Measurements from ENCODE around the gene CRYBG1. TPM values are rescaled to one million over a fixed set of nuclear protein-coding genes. Genes with fewer than 3 reads are reported as not detected.

CRYBG1 gene
- total RNA-seq, 1 experiment from 2014 or later: 2.9 TPM

DNA sequence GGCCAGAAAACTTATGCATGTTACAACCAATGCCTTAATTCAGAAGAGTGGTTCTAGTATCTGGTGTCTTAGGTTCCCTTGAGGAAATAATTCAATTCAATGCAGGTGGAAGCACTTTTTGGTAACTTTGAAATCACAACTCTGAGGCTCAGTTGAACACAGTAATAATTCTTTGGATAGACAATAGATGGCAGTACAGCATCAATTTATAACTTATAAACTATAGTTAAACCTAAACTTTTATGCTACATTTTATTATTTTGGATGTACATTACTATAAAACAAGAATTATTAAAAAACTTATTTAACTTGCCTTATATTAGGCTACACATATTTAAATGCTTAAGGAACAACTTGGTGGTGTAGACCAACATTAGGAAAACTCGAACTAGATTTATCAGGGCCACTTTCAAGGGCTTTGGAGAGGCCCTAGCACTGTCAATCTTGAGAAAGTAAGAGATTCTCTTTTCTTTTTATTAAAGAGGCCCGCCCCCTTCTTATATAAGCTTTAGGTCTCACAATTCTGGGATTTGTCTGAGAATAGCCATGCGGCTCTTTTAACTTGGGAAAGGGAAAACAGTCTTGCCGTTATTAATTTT, 85.9 kb downstream of the CRYBG1 start:
- Histone ChIP-seq H3K4me3 (ENCODE audit: low read depth, low read length, poor library complexity, severe bottlenecking) (no peak overlapping the region), H3K4me1 (ENCODE audit: insufficient read depth, low read length, poor library complexity, severe bottlenecking) (peaks cover 4% of the 10 kb centered on the region), H3K36me3 (ENCODE audit: insufficient read depth, low read length, poor library complexity, severe bottlenecking) (no peaks in the 10 kb centered on the region), H3K27me3 (replicated peaks; ENCODE audit: insufficient read depth, low read depth, low read length, poor library complexity) (peaks cover 10% of the 10 kb centered on the region), H3K9me3 (ENCODE audit: low read depth, low read length, poor library complexity, severe bottlenecking) (no peaks in the 10 kb centered on the region), H3K27ac (ENCODE audit: low read depth, low read length, poor library complexity, severe bottlenecking) (no peak overlapping the region)
- POLR2A ChIA-PET (ENCODE audit: low non-redundant PET): no interaction called here
- CTCF ChIA-PET: no interaction called here
- TF ChIP-seq EZH2 (IDR thresholded peaks at IDR 0.05; ENCODE audit: borderline replicate concordance, low read depth, low read length, poor library complexity, severe bottlenecking): no peak
- TF ChIP-seq, protein P1, sequence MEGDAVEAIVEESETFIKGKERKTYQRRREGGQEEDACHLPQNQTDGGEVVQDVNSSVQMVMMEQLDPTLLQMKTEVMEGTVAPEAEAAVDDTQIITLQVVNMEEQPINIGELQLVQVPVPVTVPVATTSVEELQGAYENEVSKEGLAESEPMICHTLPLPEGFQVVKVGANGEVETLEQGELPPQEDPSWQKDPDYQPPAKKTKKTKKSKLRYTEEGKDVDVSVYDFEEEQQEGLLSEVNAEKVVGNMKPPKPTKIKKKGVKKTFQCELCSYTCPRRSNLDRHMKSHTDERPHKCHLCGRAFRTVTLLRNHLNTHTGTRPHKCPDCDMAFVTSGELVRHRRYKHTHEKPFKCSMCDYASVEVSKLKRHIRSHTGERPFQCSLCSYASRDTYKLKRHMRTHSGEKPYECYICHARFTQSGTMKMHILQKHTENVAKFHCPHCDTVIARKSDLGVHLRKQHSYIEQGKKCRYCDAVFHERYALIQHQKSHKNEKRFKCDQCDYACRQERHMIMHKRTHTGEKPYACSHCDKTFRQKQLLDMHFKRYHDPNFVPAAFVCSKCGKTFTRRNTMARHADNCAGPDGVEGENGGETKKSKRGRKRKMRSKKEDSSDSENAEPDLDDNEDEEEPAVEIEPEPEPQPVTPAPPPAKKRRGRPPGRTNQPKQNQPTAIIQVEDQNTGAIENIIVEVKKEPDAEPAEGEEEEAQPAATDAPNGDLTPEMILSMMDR (conservative IDR thresholded peaks at IDR 0.05; ENCODE audit: low read depth, low read length): peak; percentile 64
- DNase-seq (ENCODE audit: low spot score): peak; percentile 16
- BruUV-seq (replicated peaks): no TSS peak
- intact Hi-C loops (cut with micrococcal nuclease; ENCODE audit: unreplicated experiment): loop anchor here (1.0 to 5.0 kb wide), 3 partner anchors 109 to 531 kb away; no protein-coding TSS in a partner anchor

DNA sequence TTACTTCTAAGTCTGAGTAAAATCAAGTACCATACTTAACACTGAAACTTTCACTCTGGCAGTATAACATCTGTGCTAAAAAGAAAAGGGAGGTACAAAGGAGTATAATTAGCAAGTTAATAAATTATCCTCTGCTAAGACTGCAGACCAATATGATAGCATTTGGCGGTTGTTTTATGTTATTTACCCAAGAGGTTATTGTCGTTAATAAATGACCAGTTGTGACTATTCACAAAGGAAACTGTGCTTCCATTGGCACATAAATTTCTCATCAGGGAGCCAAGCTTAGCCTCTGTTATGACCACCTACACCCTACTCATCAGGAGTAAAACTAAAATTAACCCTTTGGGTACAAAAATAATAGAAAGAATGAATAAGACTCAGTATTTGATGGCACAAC, 86.5 kb downstream of the CRYBG1 start:
- peaks cover 6% of the 10 kb centered on the region for H3K27me3 ChIP-seq (replicated peaks; ENCODE audit: insufficient read depth, low read depth, low read length, poor library complexity)
- peaks cover 4% of the 10 kb centered on the region for H3K4me1 ChIP-seq (ENCODE audit: insufficient read depth, low read length, poor library complexity, severe bottlenecking)
- TF ChIP-seq EZH2 (IDR thresholded peaks at IDR 0.05; ENCODE audit: borderline replicate concordance, low read depth, low read length, poor library complexity, severe bottlenecking): no peak
- TF ChIP-seq, protein P1 (conservative IDR thresholded peaks at IDR 0.05; ENCODE audit: low read depth, low read length): no peak
- intact Hi-C loops (cut with micrococcal nuclease; ENCODE audit: unreplicated experiment): loop anchor here (1.0 to 5.0 kb wide), 3 partner anchors 110 to 530 kb away; no protein-coding TSS in a partner anchor
- no TSS peak for BruUV-seq (replicated peaks)
- no peak for DNase-seq (ENCODE audit: low spot score)
- CTCF ChIA-PET: no interaction called here
- POLR2A ChIA-PET (ENCODE audit: low non-redundant PET): no interaction called here
- no peaks in the 10 kb centered on the region for H3K36me3 ChIP-seq (ENCODE audit: insufficient read depth, low read length, poor library complexity, severe bottlenecking)
- H3K27ac ChIP-seq (ENCODE audit: low read depth, low read length, poor library complexity, severe bottlenecking): no peak overlapping the region
- no peak overlapping the region for H3K4me3 ChIP-seq (ENCODE audit: low read depth, low read length, poor library complexity, severe bottlenecking)
- no peaks in the 10 kb centered on the region for H3K9me3 ChIP-seq (ENCODE audit: low read depth, low read length, poor library complexity, severe bottlenecking)

DNA sequence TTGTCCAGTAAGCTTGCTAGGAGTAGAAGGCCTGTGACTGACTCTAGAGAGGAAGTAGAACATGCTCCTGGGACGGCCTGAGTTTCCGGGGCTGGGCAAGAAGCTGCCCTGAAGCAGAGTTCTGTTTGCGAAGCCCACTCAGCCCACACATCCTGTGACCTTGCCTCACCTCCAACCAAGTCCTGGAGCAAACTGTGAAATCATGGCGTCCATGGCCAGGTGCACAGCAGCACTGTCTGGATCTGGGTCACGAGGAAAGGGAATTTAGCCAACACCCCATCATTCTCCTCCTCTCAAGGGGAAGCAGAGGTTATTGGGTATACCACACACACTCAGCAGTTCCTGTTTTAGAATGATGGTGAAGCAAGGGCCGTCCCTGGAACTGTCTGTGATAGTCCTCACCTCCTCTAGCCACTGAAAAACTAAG, 87.5 kb downstream of the CRYBG1 start:
- intact Hi-C loops (cut with micrococcal nuclease; ENCODE audit: unreplicated experiment): loop anchor here (5.0 kb wide), 2 partner anchors 111 to 529 kb away; no protein-coding TSS in a partner anchor
- no peak for TF ChIP-seq EZH2 (IDR thresholded peaks at IDR 0.05; ENCODE audit: borderline replicate concordance, low read depth, low read length, poor library complexity, severe bottlenecking)
- TF ChIP-seq, protein P1 (conservative IDR thresholded peaks at IDR 0.05; ENCODE audit: low read depth, low read length): no peak
- ChIA-PET POLR2A (ENCODE audit: low non-redundant PET) (no interaction called here), CTCF (no interaction called here)
- no peaks in the 10 kb centered on the region for H3K9me3 ChIP-seq (ENCODE audit: low read depth, low read length, poor library complexity, severe bottlenecking)
- no peak for DNase-seq (ENCODE audit: low spot score)
- BruUV-seq (replicated peaks): no TSS peak
- peaks cover 4% of the 10 kb centered on the region for H3K4me1 ChIP-seq (ENCODE audit: insufficient read depth, low read length, poor library complexity, severe bottlenecking)
- H3K27ac ChIP-seq (ENCODE audit: low read depth, low read length, poor library complexity, severe bottlenecking): no peak overlapping the region
- no peak overlapping the region for H3K4me3 ChIP-seq (ENCODE audit: low read depth, low read length, poor library complexity, severe bottlenecking)
- H3K27me3 ChIP-seq (replicated peaks; ENCODE audit: insufficient read depth, low read depth, low read length, poor library complexity): no peaks in the 10 kb centered on the region
- H3K36me3 ChIP-seq (ENCODE audit: insufficient read depth, low read length, poor library complexity, severe bottlenecking): no peaks in the 10 kb centered on the region

Data from A673 (cell line).